ENCODE data around the gene NT5M.

DNA sequence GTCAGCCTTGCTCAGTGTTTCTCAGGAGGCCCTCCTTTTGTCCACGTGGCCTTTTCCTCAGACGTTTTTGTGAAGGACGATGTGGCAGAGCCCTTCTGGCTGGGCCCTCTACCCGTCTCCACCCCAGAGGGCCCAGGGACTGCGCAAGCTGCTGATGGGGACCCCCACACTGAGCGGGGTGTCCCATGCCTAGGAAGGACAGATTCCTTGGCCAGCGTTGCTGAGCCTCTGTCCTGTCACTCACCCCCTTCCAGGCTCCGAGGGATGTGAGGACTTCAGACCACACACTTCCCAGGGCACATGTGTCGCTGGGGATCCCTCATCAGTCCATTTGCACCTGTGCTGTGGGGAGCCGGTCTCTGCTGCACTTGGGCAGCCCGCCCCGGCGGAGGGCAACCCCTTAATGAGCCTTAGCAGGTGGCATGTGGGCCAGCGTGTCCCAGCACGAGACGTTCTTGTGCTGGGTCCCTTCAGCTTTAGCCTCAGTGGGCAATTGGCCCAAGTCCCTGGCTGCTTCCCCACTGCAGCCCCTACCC, 48.3 kb downstream of the NT5M start:
- TF ChIP-seq, protein P1, sequence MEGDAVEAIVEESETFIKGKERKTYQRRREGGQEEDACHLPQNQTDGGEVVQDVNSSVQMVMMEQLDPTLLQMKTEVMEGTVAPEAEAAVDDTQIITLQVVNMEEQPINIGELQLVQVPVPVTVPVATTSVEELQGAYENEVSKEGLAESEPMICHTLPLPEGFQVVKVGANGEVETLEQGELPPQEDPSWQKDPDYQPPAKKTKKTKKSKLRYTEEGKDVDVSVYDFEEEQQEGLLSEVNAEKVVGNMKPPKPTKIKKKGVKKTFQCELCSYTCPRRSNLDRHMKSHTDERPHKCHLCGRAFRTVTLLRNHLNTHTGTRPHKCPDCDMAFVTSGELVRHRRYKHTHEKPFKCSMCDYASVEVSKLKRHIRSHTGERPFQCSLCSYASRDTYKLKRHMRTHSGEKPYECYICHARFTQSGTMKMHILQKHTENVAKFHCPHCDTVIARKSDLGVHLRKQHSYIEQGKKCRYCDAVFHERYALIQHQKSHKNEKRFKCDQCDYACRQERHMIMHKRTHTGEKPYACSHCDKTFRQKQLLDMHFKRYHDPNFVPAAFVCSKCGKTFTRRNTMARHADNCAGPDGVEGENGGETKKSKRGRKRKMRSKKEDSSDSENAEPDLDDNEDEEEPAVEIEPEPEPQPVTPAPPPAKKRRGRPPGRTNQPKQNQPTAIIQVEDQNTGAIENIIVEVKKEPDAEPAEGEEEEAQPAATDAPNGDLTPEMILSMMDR (IDR thresholded peaks at IDR 0.05): no peak
- TF ChIP-seq ZFX (IDR thresholded peaks at IDR 0.05; ENCODE audit: borderline replicate concordance): no peak

Measured in 22Rv1 (cell line).